Right lobe of liver (tissue), 4 donors: Measurements from ENCODE around the gene IWS1.

Experiments used
- CTCF ChIP-seq, 4 donors: fragments of 200-600 bp in 3 of 4; fragments of 450-650 bp in 1 of 4; IDR thresholded peaks; one replicate each; pipeline versions ENCODE4 v1.5.1 to v1.8.0; 2016 to 2022; ENCODE audit warnings: antibody characterized with exemption in 4 of 4, mild to moderate bottlenecking in 2 of 4
- POLR2A ChIP-seq: fragments of 450-650 bp; IDR thresholded peaks from one replicate; pipeline ENCODE4 v1.6.1; 2017; ENCODE audit warnings: antibody characterized with exemption, mild to moderate bottlenecking
- donor health status: DM: no; HTN: no; CAD: no.
- donor health status: DM: no; HTN: no; CAD: no.
- donor health status: DM: no; HTN: yes; CAD: no.

- TF ChIP-seq CTCF (IDR thresholded peaks at IDR 0.05) (no peak), POLR2A (no peak)
These were observed 46.6 kb upstream of the IWS1 start for GRCh38 chr2:127572841-127573240.
